Effector CD4-positive, alpha-beta T cell (primary cell): Measurements from ENCODE around the gene KIF11.
"Not testable (repeated sequence)": the region's sequence is repeated elsewhere in the genome, so short reads cannot be mapped to it uniquely, and the experiment has no call there.

Experiments used
- DNase-seq: peaks from one replicate; pipeline ENCODE4 v3.0.0-alpha.2; 2020
- total RNA-seq: gene quantifications from one replicate; lab custom pipeline; 2026; lab: John Stamatoyannopoulos, UW

Gene KIF11
- 8.1 reads per million, percentile 28 among the genes with 10 or more reads in this experiment for total RNA-seq

DNA sequence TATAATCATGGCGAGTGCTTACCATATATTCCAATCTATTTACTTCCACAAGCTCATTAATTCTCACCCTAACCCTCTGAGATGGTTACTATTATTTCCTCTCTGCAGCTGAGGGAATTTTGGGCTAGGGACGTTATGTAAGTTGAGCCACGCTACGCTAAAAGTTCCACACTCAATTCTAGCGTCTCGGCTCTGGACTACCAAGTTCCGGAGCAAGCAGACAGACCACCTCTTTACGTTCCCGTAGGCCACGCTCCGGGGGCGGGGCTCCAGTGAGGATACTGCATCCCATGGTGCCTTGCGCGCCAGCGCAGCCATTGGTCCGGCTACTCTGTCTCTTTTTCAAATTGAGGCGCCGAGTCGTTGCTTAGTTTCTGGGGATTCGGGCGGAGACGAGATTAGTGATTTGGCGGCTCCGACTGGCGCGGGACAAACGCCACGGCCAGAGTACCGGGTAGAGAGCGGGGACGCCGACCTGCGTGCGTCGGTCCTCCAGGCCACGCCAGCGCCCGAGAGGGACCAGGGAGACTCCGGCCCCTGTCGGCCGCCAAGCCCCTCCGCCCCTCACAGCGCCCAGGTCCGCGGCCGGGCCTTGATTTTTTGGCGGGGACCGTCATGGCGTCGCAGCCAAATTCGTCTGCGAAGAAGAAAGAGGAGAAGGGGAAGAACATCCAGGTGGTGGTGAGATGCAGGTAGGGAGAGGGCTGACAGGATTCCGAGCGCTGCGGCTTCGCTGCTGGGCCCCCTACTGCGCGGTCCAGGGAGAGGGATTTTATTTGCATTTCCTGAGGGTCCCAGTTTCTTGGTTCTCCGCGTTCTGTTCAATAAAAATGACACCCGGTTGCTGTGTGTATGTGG is at the start of gene KIF11:
Gene KIF11, plus strand, starts transcription at position 370 of the 858 bp plus-strand sequence. Its CDS starts 246 bp downstream, at position 616.
- DNase-seq = peak; percentile 96

DNA sequence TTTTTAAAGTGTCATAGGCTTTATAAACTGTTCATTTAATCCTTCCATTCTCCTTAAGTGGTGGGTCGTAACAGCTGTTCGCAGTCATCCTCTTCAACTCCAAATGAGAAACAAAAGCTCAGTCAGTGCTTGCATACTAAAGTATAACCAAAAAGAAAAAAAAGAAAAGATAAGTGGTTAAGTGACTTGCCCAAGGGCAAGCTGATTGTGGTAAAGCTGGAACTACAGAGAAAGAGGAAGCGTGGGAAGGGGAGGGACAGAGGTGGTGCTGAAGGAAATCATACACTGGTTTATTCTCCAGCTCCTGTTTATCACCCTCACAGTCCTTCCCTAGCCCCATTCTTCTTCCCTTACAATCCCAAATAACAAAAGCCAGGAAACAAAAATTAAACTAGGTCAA is 48.6 kb upstream of the KIF11 start:
- DNase-seq = no peak

DNA sequence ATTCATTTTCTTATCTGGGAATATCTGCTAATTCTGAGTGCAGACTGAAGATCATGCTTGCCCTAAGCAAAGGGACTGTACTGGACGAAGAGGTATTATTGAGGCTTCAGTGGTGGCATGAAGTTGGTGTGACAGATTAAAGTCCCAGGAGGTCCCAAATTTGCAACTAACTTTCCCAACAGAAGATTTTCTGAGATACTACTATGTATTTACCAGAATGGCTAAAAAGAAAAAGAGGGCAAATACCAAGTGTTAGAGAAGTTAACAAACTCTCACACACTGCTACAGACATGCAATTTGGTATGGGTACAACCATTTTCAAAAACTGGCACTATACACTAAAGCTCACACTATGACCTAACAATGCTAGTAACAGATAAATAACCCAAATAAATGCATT is 47.4 kb upstream of the KIF11 start:
- DNase-seq = no peak

DNA sequence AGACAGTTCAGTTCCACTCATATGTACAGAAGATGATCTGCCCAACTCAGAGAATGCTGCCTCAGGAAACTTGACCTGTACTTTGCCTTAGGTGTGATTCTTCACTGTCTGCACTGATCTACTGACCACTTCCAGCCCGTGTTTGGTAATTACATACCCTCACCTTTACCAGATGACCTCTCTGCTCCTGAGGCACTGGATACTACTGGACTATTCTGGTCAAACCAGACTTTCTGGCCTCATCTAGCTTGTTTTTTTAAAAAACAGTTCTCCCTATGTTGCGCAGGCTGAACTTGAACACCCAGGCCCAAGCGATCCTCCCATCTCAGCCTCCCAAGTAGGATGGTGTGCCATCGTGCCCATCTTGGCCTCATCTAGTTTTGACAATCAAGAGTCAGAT is 45.3 kb upstream of the KIF11 start:
- DNase-seq = no peak

DNA sequence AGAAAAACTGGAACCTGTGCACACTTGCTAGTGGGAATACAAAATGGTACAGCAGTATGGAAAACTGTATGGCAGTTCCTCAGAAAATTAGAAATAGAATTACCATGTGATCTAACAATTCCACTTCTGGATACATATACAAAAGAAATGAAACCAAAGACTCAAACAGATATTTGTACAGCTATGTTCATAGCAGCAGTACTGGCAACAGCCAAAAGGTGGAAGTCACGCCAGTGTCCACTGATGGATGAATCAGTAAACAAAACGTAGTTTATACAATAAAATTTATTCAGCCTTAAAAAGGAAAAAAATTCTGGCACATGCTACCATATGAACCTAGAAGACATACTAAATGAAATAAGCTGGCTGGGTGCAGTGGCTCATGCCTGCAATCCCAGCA is 42.0 kb upstream of the KIF11 start:
- no peak for DNase-seq

DNA sequence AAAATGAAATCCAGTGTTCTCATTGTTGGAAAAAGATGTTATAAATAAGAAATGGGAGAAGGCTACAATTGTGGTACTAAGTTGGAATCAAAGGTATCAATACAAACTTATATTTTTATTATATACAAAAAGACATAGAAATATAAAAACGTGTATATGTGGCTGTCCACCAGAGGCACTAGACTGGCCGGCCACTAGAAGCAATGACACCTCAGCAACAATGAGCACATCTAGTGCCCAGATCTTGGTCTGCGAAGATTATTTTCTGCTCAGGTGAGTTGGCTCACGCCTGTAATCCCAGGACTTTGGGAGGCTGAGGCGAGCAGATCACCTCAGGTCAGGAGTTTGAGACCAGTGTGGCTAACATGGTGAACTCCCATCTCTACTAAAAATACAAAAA is 40.6 kb upstream of the KIF11 start:
- DNase-seq = no peak

DNA sequence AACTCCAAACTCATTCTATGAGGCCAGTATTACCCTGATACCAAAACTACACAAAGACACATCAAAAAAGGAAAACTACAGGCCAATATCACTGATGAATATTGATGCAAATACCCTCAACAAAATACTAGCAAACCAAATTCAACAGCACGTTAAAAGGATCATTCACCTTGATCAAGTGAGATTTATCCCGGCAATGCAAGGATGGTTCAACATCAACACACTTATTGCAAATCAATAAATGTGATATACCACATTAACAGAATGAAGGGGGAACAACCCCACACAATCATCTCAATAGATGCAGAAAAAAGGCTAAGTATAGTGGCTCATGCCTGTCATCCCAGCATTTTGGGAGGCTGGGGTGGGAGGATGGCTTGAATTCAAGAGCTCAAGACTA is 39.0 kb upstream of the KIF11 start:
- DNase-seq = no peak

DNA sequence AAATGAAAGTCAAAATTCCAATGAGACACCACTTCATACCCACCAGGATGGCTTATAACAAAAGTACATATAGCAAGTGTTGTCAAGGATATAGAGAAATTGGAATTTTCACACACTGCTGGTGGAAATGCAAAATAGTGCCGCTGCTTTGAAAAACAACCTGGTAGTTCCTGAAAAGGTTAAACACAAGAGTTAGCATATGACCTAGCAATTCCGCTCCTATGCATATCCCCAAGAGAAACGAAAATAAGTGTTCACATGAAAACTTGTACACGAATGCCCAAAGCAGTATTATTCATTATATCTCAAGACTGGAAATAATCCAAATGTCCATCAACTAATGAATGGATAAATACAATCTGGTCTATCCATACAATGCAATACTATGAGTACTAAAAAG is 33.9 kb upstream of the KIF11 start:
- DNase-seq = no peak

DNA sequence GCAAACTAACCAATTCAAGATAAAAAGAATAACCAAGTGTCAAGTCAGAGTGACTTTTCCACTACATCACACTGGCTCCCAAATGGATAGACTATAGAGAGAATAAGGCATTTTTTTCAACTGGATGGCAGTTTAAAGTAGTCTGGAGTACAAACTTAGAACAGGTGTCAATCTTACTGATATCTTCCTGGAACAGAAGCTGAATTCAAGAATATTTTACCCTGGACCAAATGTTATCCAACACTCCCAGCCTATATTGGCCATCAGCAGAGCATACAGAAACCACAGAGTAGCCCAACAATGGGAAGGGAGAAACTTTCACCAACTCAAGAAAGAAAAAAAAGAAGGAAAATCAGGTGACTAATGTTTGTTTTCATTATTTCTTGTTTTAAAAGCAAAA is 30.5 kb upstream of the KIF11 start:
- DNase-seq = no peak

DNA sequence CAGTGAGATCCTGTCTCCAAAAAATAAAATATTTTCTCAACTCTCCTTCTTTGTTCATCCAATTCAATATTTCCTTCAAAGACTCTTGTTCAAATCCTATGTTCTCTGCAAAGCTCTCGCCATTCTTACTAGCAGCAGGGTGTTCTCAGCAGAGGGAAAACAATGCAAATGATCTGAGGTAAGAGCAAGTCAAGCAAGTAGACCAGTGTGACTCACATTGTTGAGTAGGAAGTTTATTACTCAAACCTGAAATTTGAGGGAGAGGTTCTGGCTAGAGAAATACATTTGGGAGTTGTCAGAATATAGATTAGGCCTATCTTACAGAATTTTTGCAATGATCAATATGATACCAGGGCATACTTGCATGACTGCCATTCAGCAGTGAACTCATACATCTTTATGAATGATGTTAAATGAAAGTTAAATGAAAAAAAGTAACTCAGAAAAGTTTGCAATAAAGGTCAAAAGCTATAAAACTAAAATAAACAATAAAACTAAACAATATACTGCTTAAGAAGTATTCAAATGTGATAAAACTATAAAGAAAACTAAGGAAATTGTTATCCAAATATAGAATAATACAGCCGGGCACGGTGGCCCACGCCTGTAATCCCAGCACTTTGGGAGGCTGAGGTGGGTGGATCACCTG is 24.9 kb upstream of the KIF11 start:
- no peak for DNase-seq

DNA sequence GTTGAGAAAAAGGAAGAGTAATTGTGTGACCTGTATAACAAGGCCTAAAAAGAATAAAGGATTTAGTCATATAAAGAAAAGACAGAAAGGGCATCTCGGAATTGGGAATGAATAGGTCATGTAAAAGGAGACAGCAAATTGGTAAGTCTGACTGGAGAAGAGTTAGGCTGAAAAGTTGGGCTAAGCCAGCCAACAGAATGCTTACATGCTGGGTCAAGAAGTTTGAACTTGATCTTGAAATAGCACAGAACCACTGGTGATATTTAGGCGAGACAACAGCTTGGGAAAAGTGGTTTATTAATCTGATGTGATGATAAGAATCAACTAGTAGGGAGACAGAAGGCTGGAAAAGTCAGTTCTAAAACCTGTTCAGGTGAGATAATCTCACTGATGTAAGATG is 23.9 kb upstream of the KIF11 start:
- DNase-seq = no peak

DNA sequence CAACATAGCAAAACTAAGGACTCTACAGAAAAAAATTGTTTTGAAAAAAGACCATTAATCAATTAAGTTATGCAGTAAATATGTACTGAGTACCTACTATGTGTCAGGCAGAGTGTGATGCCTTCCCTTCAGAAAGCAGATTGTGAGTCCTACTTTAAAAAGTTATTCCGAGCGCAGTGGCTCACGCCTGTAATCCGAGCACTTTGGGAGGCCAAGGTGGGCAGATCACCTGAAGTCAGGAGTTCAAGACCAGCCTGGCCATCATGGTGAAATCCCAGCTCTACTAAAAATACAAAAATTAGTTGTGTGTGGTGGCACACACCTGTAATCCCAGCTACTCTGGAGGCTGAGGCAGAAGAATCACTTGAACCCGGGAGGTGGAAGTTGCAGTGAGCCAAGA is 23.3 kb upstream of the KIF11 start:
- not testable (repeated sequence) for DNase-seq

DNA sequence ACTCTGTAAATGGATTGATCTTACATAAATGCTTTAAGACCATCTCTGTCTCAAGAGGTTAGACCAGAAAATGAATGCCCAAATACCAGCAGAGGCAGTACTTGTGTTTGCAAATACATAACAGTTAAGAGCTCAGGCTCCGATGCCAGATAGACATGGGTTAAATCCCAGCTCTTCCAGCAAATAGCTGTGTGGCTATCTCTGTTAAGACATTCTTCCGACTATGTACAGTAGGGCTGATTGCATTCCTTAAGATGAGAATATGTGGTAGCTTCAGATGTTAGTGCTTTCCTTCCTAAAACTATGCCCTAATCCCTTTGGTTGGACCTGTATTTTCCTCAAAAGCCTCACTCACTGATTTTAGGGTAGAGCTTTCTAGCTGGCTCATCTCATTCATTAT is 21.3 kb upstream of the KIF11 start:
- DNase-seq = no peak

DNA sequence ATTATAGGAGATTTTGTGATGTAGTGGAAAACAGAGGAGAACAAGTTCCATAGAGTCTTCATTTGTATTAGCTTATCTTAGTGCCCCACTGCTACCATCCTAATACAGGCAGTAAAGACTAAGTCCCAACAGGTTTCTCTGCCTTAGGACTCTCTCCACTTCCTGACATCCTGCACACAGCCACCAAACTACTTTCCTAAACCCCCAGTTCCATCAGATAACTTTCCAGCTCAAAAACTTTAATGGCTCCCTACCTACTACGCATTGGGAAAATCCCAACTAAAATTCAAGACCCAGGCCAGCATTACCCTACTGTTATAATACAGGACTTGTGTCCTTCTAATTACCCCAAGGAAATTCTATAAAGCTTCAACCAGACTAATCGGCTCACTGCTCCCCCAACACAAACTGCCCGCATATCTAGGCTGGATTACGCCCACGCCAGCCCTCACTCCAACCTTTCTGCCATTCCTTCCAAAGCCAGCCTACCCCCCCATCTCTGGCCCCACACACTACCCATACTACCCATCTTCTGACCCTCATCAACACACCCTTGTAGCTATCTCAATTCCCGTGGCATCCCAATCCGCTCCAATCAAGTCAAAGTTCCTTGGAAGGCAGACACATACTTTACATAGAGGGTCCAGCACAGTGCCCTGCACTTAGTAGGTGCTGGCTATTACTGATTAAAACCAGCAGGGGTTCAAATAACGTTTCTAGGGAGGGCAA is 20.4 kb upstream of the KIF11 start:
- DNase-seq = no peak

DNA sequence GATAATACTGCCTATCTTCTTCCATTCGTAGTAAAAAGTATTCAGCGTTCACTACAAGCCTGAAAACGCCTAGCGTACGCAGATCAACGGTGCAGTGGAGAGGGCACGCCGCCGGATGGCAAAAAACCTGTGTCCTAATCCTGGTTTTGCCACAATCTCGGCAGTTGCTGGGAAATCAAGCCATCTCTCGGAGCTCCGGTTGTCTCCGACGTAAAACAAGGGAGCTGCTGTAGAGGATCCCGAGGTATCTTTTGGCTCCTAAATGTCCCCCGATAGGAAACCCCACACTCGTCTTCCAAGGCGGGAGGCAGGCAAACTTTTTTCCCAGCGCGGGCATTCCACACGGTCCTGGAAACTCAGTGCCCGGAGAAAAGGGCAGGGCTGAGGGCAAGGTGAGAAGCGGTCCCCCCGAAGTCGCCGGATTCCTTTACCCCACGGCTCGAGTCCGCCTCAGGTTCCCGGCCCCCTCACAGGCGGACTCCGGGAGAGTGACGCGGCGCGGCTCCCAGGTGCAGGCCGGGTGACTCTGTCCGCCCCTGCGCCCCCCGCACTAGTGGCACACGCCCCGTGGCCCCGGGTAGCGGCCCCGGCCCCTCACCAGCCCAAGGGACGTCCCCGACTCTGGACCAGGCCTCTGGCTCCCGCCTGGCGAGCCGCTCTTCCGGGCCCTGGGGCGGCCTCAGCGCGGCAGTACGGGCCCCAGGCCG is 19.7 kb upstream of the KIF11 start:
- DNase-seq = peak; percentile 14

DNA sequence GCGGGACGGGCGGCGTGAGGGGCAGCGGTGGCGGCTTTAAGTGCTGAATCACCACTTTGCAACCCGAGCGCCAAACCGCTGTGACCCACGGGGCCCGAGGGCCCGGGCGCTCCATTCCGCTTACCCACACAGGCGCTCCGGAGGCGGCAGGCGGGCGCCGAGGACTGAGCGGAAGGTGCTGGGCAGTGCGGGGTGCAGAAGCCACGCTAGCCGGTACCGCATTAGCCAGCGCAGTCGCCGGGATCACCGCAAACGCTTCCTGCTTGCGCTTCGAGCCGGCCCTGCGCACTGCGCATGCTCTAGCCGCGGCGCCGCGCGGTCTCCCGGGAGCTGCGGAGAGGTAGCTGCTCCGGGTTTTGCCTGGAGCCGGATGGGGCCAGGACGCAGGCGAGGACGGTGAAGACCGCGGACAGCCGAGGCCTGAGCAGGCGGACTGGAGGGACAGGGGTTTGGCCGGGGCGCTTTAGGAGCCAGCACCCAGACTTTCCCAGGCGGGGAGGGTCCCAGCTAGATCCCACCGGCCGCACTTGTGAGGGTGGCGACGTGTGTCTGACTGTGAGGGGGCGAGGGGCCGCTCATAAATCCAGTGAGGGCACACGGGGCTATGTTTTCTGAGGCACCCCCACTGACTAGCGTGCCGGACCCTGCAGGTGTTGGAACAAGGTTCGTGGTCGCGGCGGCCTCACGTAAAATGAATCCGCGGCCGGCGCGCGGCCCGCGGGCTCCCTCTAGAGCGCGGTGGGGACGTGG is 19.0 kb upstream of the KIF11 start, which contains the start of gene IDE:
Gene IDE, minus strand, starts transcription at position 296 of the 750 bp plus-strand sequence. Its CDS starts 74 bp downstream, at position 222.
- DNase-seq = peak; percentile 66

DNA sequence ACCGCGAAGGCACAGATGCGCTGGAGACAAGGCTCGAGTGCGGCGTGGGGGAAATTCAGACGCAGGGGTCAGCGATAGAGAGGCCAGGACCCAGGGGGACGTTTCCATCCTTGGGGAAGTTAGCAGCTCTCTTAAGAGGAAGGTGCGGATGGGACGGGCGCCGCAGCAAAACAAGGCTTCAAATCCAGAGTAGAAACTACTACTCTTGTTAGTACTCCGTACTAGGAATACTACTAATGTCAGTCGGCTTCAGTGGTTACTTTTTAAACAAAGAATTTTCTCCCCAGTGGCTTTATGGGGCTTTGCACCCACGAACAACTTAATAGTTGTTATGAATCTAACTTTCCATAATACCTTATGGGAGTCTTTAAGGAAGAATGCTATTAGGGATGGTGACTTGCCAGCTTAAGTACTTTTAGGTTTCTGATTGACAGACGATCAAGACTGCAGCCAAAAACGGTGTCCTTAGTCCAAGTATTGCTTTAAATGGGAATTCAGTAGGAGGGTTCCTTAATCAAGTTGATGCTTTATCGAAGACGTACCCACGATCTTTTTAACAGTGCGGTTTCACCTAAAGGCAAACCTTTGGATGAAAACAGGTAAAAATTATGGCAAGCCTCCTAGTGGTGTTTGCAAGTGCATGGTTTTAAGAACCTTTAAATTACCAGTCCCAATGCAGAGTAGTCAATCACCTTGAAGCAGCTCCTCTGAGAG is 18.2 kb upstream of the KIF11 start:
- no peak for DNase-seq

DNA sequence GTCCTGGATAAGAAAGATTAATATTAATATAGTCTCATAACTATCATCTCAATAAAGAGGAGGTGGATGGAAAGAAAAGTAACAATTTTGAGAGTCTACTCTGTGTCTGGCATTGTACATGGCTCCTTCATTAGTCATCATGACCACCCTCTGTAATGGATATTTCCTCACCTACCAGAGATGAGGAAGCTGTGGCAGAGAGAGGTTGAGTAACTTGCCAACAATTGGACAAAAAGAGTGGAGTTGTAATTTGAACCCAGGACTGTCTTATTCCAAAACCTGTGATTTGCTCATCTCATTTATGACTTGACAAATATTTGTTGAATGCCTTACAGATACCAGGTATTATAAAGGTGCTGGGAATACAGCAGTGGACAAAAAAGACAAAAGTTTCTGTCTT is 17.0 kb upstream of the KIF11 start:
- DNase-seq = no peak

DNA sequence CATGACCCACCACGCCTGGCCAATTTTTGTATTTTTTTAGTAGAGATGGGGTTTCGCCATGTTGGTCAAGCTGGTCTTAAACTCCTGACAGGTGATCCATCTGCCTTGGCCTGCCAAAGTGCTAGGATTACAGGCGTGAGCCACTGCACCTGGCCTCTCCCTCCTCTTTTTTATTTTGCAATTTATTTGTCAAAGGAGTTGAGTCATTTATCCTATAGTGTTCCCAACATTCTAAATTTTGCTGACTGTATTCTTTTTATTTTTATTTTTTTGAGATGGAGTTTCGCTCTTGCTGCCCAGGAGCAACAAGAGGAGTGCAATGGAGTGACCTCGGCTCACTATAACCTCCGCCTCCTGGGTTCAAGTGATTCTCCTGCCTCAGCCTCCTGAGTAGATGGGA is 10.6 kb upstream of the KIF11 start:
- not testable (repeated sequence) for DNase-seq

DNA sequence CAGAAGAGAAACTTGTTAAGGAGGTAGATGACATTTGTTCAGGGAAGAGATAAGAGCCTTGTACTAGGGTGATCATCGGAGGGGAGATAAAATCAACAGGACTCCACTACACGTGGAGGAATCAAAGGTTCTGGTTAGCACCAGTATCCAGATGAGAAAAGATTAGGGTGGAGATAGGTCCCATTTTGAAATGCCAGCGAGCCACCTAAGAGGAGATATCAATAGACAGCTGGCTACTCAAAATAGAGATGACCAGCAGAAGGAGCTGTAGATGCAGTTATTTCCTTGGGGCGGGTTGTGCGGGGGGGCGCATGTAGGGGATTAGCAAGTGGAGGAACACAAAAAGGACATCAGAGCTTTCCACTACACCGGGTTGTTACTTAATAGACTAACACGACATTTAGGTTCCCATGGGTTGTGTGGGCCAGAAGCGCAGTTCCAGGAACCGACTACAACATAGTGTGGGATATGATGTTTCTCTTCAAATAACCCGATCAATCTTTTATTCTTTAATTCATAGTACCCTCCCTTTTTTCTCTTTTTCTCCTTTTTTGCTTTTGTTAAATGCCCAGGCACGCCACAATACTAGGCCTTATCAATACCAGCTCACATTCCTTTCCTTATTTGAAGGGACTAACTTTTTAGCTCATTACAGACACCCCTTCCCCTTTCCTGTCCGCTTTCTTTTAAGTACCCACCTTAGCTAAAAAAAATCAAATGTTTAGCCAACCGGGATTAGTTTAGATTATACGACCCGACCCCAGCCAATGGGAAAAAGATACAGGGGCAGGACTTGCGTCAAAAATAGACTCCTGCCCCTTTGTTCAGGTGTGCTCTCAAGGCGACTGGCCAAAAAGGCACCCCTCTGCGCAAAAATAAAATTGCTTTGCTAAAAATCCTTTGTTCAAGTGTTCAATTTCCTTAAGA is 2.0 kb upstream of the KIF11 start:
- no peak for DNase-seq
